K562 (cell line): ENCODE results near the gene ESPL1. TPM values are rescaled to one million over a fixed set of nuclear protein-coding genes. Genes with fewer than 3 reads are reported as not detected.
A peak's percentile ranks its signal among the peaks of the same experiment; 100 is the strongest.

Experiments used
- ARID2 ChIP-seq: fragments of 450-650 bp; IDR thresholded peaks from 2 replicates; pipeline ENCODE4 v1.6.1; 2017; ENCODE audit warnings: antibody characterized with exemption, mild to moderate bottlenecking
- ARNT ChIP-seq, 2 experiments: fragments of 450-650 bp; IDR thresholded peaks; 2 replicates each; pipeline ENCODE4 v1.6.1; 2016; ENCODE audit warnings: mild to moderate bottlenecking in 1 of 2
- ERF ChIP-seq: fragments of 450-650 bp; formaldehyde crosslinking; IDR thresholded peaks from 2 replicates; pipeline ENCODE4 v1.4.0; 2020; ENCODE audit warnings: mild to moderate bottlenecking, mixed read lengths
- OTX1 ChIP-seq: fragments of 450-650 bp; formaldehyde crosslinking; IDR thresholded peaks from 2 replicates; pipeline ENCODE4 v1.4.0; 2022; ENCODE audit warnings: mild to moderate bottlenecking
- POLR2G ChIP-seq: fragments of 200-400 bp; formaldehyde crosslinking; IDR thresholded peaks from 2 replicates; pipeline ENCODE4 v1.6.1; 2017; ENCODE audit warnings: low read depth, mild to moderate bottlenecking, antibody characterized with exemption, low read length, moderate library complexity
- PTBP1 ChIP-seq: fragments of 200-400 bp; formaldehyde crosslinking; IDR thresholded peaks from 2 replicates; pipeline ENCODE4 v1.6.1; 2017; ENCODE audit warnings: low read depth, low read length
- SMC3 ChIP-seq: conservative IDR thresholded peaks from 2 replicates; pipeline ENCODE4 v1.6.1; 2011; ENCODE audit warnings: low read depth, low read length, improper control_type of control experiment; ENCODE audit not compliant: insufficient read depth
- STAG1 ChIP-seq: sonication (generic); formaldehyde crosslinking; IDR thresholded peaks from 2 replicates; pipeline ENCODE4 v1.5.0; 2020; ENCODE audit warnings: missing genetic modification reagents, borderline replicate concordance
- THRB ChIP-seq: fragments of 450-650 bp; formaldehyde crosslinking; conservative IDR thresholded peaks from 2 replicates; pipeline ENCODE4 v1.4.0; 2022; ENCODE audit warnings: mild to moderate bottlenecking, missing genetic modification characterization
- polyA plus RNA-seq, 8 experiments: library from polyadenylated mRNA; depleted of rRNA in 4 of 8; stranded (reverse) in 5 of 8; unstranded in 3 of 8; fragments of >200 nt; fragmentation: Nextera tagmentation in 2 of 8; fragmentation: Illumina TruSeq in 1 of 8; extraction: Ambion mirVana in 2 of 8; extraction: Trizol in 1 of 8; gene quantifications; 2 replicates each; pipeline versions ENCODE4 v1.2.1 to v1.2.3, GENCODE V29; 2011 to 2014; ENCODE audit warnings: inconsistent platforms in 1 of 8, missing spikeins in 1 of 8
- total RNA-seq, 7 experiments: library from RNA; depleted of rRNA in 6 of 7; stranded (reverse); fragments of >200 nt in 6 of 7; fragmentation: Illumina TruSeq in 2 of 7; extraction: Trizol in 2 of 7; gene quantifications; 2 replicates each; pipeline versions ENCODE4 v1.2.1 to v1.2.3, GENCODE V29; 2011 to 2021; ENCODE audit warnings: low replicate concordance in 1 of 7
- TF ChIP-seq, protein P1 (sequence below): fragments of 450-650 bp; IDR thresholded peaks from 2 replicates; pipeline ENCODE4 v1.6.1; 2016
- TF ChIP-seq, protein P2 (sequence below): fragments of 450-650 bp; formaldehyde crosslinking; IDR thresholded peaks from 2 replicates; pipeline ENCODE4 v1.4.0; 2022; ENCODE audit warnings: missing genetic modification characterization
- TF ChIP-seq, protein P3 (sequence below), 2 experiments: fragments of 450-650 bp; formaldehyde crosslinking in 1 of 2; IDR thresholded peaks; 2 replicates each; pipeline versions ENCODE4 v1.4.0 to v1.6.1; 2014 to 2020; ENCODE audit warnings: mild to moderate bottlenecking in 2 of 2, borderline replicate concordance in 1 of 2, low read depth in 1 of 2

Gene ESPL1
- total and polyA plus RNA-seq, 9 of the 15 experiments (the other 6 are each of a cell fraction or from before 2014, with no cell fraction given) = 1.2 to 55.0 (median 18.7) TPM

DNA sequence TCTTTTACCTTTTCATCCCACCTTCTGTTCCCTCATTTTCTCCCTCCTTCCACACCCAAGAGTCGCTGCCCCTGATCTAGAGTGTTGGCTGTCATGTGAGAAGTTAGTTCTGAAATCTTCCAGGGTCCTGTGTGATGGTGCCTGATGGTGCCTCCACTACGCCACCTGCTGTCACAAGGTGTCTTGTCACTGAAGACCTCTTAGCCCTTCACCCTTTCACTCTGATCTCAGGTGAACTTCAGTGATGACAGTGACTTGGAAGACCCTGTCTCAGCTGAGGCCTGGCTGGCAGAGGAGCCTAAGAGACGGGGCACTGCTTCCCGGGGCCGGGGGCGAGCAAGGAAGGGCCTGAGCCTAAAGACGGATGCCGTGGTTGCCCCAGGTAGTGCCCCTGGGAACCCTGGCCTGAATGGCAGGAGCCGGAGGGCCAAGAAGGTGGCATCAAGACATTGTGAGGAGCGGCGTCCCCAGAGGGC is 19.7 kb downstream of the ESPL1 start (continued):
- 0 out of 2 replicates have a peak, but pooled peaks have one; percentile 29 for TF ChIP-seq OTX1 (CRISPR knock-in tag)
- TF ChIP-seq, protein P1, sequence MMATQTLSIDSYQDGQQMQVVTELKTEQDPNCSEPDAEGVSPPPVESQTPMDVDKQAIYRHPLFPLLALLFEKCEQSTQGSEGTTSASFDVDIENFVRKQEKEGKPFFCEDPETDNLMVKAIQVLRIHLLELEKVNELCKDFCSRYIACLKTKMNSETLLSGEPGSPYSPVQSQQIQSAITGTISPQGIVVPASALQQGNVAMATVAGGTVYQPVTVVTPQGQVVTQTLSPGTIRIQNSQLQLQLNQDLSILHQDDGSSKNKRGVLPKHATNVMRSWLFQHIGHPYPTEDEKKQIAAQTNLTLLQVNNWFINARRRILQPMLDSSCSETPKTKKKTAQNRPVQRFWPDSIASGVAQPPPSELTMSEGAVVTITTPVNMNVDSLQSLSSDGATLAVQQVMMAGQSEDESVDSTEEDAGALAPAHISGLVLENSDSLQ = peak; percentile 29; the same call in 1 of the 2 replicates
- peak; percentile 94 for TF ChIP-seq SMC3
- TF ChIP-seq, protein P2, sequence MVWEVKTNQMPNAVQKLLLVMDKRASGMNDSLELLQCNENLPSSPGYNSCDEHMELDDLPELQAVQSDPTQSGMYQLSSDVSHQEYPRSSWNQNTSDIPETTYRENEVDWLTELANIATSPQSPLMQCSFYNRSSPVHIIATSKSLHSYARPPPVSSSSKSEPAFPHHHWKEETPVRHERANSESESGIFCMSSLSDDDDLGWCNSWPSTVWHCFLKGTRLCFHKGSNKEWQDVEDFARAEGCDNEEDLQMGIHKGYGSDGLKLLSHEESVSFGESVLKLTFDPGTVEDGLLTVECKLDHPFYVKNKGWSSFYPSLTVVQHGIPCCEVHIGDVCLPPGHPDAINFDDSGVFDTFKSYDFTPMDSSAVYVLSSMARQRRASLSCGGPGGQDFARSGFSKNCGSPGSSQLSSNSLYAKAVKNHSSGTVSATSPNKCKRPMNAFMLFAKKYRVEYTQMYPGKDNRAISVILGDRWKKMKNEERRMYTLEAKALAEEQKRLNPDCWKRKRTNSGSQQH (CRISPR knock-in tag) = peak; percentile 74; the same call in 1 of the 2 replicates
- TF ChIP-seq STAG1 (CRISPR knock-in tag) = peak; percentile 79; the same call in 1 of the 2 replicates
- peak; percentile 54; the same call in 1 of the 2 replicates for TF ChIP-seq ARID2
- TF ChIP-seq PTBP1 = no peak
- 0 out of 4 replicates have a peak, but pooled peaks of 1 of the 2 experiments have one; percentile 50 for TF ChIP-seq ARNT (IDR thresholded peaks at IDR 0.05)
- TF ChIP-seq THRB (CRISPR knock-in tag) = 0 out of 2 replicates have a peak, but pooled peaks have one; percentile 35
- peak; percentile 27; the same call in 1 of the 2 replicates for TF ChIP-seq POLR2G
- TF ChIP-seq ERF = 0 out of 2 replicates have a peak, but pooled peaks have one; percentile 38
- TF ChIP-seq, protein P3, sequence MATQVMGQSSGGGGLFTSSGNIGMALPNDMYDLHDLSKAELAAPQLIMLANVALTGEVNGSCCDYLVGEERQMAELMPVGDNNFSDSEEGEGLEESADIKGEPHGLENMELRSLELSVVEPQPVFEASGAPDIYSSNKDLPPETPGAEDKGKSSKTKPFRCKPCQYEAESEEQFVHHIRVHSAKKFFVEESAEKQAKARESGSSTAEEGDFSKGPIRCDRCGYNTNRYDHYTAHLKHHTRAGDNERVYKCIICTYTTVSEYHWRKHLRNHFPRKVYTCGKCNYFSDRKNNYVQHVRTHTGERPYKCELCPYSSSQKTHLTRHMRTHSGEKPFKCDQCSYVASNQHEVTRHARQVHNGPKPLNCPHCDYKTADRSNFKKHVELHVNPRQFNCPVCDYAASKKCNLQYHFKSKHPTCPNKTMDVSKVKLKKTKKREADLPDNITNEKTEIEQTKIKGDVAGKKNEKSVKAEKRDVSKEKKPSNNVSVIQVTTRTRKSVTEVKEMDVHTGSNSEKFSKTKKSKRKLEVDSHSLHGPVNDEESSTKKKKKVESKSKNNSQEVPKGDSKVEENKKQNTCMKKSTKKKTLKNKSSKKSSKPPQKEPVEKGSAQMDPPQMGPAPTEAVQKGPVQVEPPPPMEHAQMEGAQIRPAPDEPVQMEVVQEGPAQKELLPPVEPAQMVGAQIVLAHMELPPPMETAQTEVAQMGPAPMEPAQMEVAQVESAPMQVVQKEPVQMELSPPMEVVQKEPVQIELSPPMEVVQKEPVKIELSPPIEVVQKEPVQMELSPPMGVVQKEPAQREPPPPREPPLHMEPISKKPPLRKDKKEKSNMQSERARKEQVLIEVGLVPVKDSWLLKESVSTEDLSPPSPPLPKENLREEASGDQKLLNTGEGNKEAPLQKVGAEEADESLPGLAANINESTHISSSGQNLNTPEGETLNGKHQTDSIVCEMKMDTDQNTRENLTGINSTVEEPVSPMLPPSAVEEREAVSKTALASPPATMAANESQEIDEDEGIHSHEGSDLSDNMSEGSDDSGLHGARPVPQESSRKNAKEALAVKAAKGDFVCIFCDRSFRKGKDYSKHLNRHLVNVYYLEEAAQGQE (IDR thresholded peaks at IDR 0.05; ENCODE audit: borderline replicate concordance) = peak; percentile 86
- TF ChIP-seq, protein P3 (CRISPR knock-in tag; IDR thresholded peaks at IDR 0.05; ENCODE audit: low read depth) = no peak
